Measurements from ENCODE around the gene NEU4. TPM values are rescaled to one million over a fixed set of nuclear protein-coding genes. Genes with fewer than 3 reads are reported as not detected.

The NEU4 gene
- total RNA-seq, 1 experiment from 2014 or later: 10.0 TPM

DNA sequence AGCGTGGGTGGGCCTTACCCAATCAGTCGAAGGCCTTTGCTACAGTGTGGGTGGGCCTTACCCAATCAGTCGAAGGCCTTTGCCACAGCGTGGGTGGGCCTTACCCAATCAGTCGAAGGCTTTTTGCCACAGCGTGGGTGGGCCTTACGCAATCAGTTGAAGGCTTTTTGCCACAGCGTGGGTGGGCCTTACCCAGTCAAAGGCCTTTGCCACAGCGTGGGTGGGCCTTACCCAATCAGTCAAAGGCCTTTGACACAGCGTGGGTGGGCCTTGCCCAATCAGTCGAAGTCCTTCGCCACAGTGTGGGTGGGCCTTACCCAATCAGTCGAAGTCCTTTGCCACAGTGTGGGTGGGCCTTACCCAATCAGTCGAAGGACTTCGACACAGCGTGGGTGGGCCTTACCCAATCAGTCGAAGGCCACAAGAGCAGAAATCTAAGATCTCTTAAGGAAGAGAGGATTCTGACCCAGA is 48.7 kb upstream of the NEU4 start:
- TF ChIP-seq SIN3A (IDR thresholded peaks at IDR 0.05; ENCODE audit: borderline replicate concordance, insufficient read depth, low read depth, low read length) (no peak), POLR2AphosphoS5 (IDR thresholded peaks at IDR 0.05; ENCODE audit: low read depth, low read length) (no peak), TCF7L2 (IDR thresholded peaks at IDR 0.05; ENCODE audit: low read depth, low read length) (no peak)
- TF ChIP-seq, protein P1, sequence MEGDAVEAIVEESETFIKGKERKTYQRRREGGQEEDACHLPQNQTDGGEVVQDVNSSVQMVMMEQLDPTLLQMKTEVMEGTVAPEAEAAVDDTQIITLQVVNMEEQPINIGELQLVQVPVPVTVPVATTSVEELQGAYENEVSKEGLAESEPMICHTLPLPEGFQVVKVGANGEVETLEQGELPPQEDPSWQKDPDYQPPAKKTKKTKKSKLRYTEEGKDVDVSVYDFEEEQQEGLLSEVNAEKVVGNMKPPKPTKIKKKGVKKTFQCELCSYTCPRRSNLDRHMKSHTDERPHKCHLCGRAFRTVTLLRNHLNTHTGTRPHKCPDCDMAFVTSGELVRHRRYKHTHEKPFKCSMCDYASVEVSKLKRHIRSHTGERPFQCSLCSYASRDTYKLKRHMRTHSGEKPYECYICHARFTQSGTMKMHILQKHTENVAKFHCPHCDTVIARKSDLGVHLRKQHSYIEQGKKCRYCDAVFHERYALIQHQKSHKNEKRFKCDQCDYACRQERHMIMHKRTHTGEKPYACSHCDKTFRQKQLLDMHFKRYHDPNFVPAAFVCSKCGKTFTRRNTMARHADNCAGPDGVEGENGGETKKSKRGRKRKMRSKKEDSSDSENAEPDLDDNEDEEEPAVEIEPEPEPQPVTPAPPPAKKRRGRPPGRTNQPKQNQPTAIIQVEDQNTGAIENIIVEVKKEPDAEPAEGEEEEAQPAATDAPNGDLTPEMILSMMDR (IDR thresholded peaks at IDR 0.05): no peak
- DNase-seq (ENCODE audit: low read depth, low spot score): no peak
- no peaks in the 10 kb centered on the region for H3K36me3 ChIP-seq (ENCODE audit: control insufficient read depth, insufficient read depth, low read length)
- ChIA-PET CTCF (interaction anchor here (0.7 kb wide), 1 partner anchor 13 kb away, joined by 4 read pairs; no protein-coding TSS in a partner anchor), POLR2A (no interaction called here)
- H3K9me3 ChIP-seq (ENCODE audit: control insufficient read depth, insufficient read depth, low read depth, low read length): no peaks in the 10 kb centered on the region
- no TSS peak for BruUV-seq (replicated peaks)
- intact Hi-C loops (cut with micrococcal nuclease; ENCODE audit: unreplicated experiment) (no loop called here), in situ Hi-C loops (cut with HindIII; ENCODE audit: low pct_unique_long_range_greater_than_20kb, low sequenced_read_pairs) (no loop called here)
- no peak for ATAC-seq
- no peak overlapping the region for H3K27ac ChIP-seq (ENCODE audit: low read length)
- H3K4me1 ChIP-seq (ENCODE audit: control insufficient read depth, insufficient read depth, low read length): peaks cover 12% of the 10 kb centered on the region
- no peak overlapping the region for H3K4me3 ChIP-seq (ENCODE audit: low read depth in 2 of 2, low read length in 2 of 2)
- H3K27me3 ChIP-seq (ENCODE audit: control insufficient read depth, insufficient read depth, low read length): no peaks in the 10 kb centered on the region

DNA sequence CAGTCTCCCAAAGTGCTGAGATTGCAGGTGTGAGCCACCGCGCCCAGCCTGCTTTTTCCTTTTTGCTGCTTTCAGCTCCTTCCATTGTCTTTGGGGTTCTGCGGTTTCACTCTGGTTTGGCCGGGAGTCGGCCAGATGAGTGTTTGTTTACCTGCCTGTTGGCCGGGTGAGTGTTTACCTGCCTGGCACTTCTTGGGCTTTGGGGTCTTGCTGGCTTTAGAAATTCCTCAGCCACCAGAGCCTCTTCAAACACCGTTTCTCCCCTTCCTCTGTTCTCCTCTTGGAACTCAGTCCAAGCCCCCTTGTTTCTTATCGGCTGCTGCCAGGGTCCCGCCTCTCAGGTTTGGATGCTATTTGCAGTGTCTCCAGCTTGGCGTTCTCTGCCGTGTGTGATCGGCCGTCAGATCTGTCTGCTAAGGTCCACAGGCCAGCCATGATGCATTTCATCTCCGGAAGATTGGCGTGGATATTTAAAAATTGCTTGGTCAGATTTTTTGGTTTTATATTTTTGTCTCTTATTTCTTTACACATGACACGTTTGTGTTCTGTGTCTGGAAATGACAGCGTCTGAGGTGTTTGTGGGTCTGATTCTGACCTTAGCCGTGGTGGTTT is 46.6 kb upstream of the NEU4 start:
- ATAC-seq: 0 out of 2 replicates have a peak, but pooled peaks have one; percentile 48
- POLR2A ChIA-PET: interaction anchor here (0.6 kb wide), 1 partner anchor 34 kb away, joined by 7 read pairs; no protein-coding TSS in a partner anchor

More for the DNA sequence above, 46.6 kb upstream of the NEU4 start:
- in situ Hi-C loops (cut with HindIII; ENCODE audit: low pct_unique_long_range_greater_than_20kb, low sequenced_read_pairs) (no loop called here), intact Hi-C loops (cut with micrococcal nuclease; ENCODE audit: unreplicated experiment) (no loop called here)
- TF ChIP-seq, protein P1 (IDR thresholded peaks at IDR 0.05): no peak
- TF ChIP-seq TCF7L2 (IDR thresholded peaks at IDR 0.05; ENCODE audit: low read depth, low read length) (no peak), POLR2AphosphoS5 (IDR thresholded peaks at IDR 0.05; ENCODE audit: low read depth, low read length) (no peak)
- TF ChIP-seq, protein P2, sequence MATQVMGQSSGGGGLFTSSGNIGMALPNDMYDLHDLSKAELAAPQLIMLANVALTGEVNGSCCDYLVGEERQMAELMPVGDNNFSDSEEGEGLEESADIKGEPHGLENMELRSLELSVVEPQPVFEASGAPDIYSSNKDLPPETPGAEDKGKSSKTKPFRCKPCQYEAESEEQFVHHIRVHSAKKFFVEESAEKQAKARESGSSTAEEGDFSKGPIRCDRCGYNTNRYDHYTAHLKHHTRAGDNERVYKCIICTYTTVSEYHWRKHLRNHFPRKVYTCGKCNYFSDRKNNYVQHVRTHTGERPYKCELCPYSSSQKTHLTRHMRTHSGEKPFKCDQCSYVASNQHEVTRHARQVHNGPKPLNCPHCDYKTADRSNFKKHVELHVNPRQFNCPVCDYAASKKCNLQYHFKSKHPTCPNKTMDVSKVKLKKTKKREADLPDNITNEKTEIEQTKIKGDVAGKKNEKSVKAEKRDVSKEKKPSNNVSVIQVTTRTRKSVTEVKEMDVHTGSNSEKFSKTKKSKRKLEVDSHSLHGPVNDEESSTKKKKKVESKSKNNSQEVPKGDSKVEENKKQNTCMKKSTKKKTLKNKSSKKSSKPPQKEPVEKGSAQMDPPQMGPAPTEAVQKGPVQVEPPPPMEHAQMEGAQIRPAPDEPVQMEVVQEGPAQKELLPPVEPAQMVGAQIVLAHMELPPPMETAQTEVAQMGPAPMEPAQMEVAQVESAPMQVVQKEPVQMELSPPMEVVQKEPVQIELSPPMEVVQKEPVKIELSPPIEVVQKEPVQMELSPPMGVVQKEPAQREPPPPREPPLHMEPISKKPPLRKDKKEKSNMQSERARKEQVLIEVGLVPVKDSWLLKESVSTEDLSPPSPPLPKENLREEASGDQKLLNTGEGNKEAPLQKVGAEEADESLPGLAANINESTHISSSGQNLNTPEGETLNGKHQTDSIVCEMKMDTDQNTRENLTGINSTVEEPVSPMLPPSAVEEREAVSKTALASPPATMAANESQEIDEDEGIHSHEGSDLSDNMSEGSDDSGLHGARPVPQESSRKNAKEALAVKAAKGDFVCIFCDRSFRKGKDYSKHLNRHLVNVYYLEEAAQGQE (IDR thresholded peaks at IDR 0.05; ENCODE audit: insufficient read depth in 1 of 2, low read depth in 2 of 2, low read length in 1 of 2): no peak
- Histone ChIP-seq H3K4me1 (ENCODE audit: control insufficient read depth, insufficient read depth, low read length) (peaks cover 12% of the 10 kb centered on the region), H3K4me3 (ENCODE audit: low read depth in 2 of 2, low read length in 2 of 2) (no peak overlapping the region), H3K27me3 (ENCODE audit: control insufficient read depth, insufficient read depth, low read length) (no peaks in the 10 kb centered on the region), H3K9me3 (ENCODE audit: control insufficient read depth, insufficient read depth, low read depth, low read length) (no peaks in the 10 kb centered on the region), H3K36me3 (ENCODE audit: control insufficient read depth, insufficient read depth, low read length) (no peaks in the 10 kb centered on the region), H3K27ac (ENCODE audit: low read length) (peak overlapping the region; percentile 57)
- CTCF ChIA-PET: no interaction called here
- BruUV-seq (replicated peaks): no TSS peak
- DNase-seq (ENCODE audit: low read depth, low spot score): no peak

Measured in Panc1 (cell line).